ENCODE data around the gene CDH26.

The CDH26 gene

GRCh38 chr20:60062431-60063047 lies 104.3 kb downstream of the CDH26 start:
- H3K27me3 ChIP-seq (ENCODE audit: low read depth, low read length): peaks cover 13% of the 10 kb centered on the region
- H4K20me1 ChIP-seq (ENCODE audit: insufficient read depth, low read length): no peaks in the 10 kb centered on the region
- H3K9ac ChIP-seq (ENCODE audit: low read length): no peak overlapping the region
- H3K9me3 ChIP-seq (ENCODE audit: insufficient read depth, low read length): no peaks in the 10 kb centered on the region
- H3K4me1 ChIP-seq (ENCODE audit: low read length): no peaks in the 10 kb centered on the region
- H3K79me2 ChIP-seq (ENCODE audit: low read length): no peaks in the 10 kb centered on the region
- no peaks in the 10 kb centered on the region for H3K36me3 ChIP-seq (replicated peaks; ENCODE audit: low read depth, low read length)
- H3K4me3 ChIP-seq (ENCODE audit: low read length): no peak overlapping the region
- no peak overlapping the region for H3K4me2 ChIP-seq (ENCODE audit: low read length)
- no peak for TF ChIP-seq EZH2phosphoT487 (IDR thresholded peaks at IDR 0.05; ENCODE audit: low read depth)
- TF ChIP-seq CTCF (IDR thresholded peaks at IDR 0.05; ENCODE audit: low read depth, low read length): no peak
- H2AFZ ChIP-seq (ENCODE audit: low read depth, low read length): no peak overlapping the region
- H3K27ac ChIP-seq (ENCODE audit: low read length): no peak overlapping the region

GRCh38 chr20:60063048-60063451 lies 104.8 kb downstream of the CDH26 start:
- H3K9me3 ChIP-seq (ENCODE audit: insufficient read depth, low read length): no peaks in the 10 kb centered on the region
- H3K27ac ChIP-seq (ENCODE audit: low read length): no peak overlapping the region
- no peaks in the 10 kb centered on the region for H3K4me1 ChIP-seq (ENCODE audit: low read length)
- H2AFZ ChIP-seq (ENCODE audit: low read depth, low read length): no peak overlapping the region
- H4K20me1 ChIP-seq (ENCODE audit: insufficient read depth, low read length): no peaks in the 10 kb centered on the region
- no peak overlapping the region for H3K4me2 ChIP-seq (ENCODE audit: low read length)
- no peaks in the 10 kb centered on the region for H3K36me3 ChIP-seq (replicated peaks; ENCODE audit: low read depth, low read length)
- H3K79me2 ChIP-seq (ENCODE audit: low read length): no peaks in the 10 kb centered on the region
- H3K4me3 ChIP-seq (ENCODE audit: low read length): no peak overlapping the region
- TF ChIP-seq CTCF (IDR thresholded peaks at IDR 0.05; ENCODE audit: low read depth, low read length): no peak
- TF ChIP-seq EZH2phosphoT487 (IDR thresholded peaks at IDR 0.05; ENCODE audit: low read depth): no peak
- no peak overlapping the region for H3K9ac ChIP-seq (ENCODE audit: low read length)
- peaks cover 18% of the 10 kb centered on the region for H3K27me3 ChIP-seq (ENCODE audit: low read depth, low read length)

GRCh38 chr20:60063739-60064380 lies 105.6 kb downstream of the CDH26 start:
- no peak overlapping the region for H3K27ac ChIP-seq (ENCODE audit: low read length)
- no peak overlapping the region for H3K4me3 ChIP-seq (ENCODE audit: low read length)
- H3K79me2 ChIP-seq (ENCODE audit: low read length): no peaks in the 10 kb centered on the region
- TF ChIP-seq CTCF (IDR thresholded peaks at IDR 0.05; ENCODE audit: low read depth, low read length): no peak
- no peak for TF ChIP-seq EZH2phosphoT487 (IDR thresholded peaks at IDR 0.05; ENCODE audit: low read depth)
- peaks cover 21% of the 10 kb centered on the region for H3K27me3 ChIP-seq (ENCODE audit: low read depth, low read length)
- no peaks in the 10 kb centered on the region for H3K9me3 ChIP-seq (ENCODE audit: insufficient read depth, low read length)
- H4K20me1 ChIP-seq (ENCODE audit: insufficient read depth, low read length): no peaks in the 10 kb centered on the region
- no peaks in the 10 kb centered on the region for H3K36me3 ChIP-seq (replicated peaks; ENCODE audit: low read depth, low read length)
- no peak overlapping the region for H2AFZ ChIP-seq (ENCODE audit: low read depth, low read length)
- H3K9ac ChIP-seq (ENCODE audit: low read length): no peak overlapping the region
- H3K4me2 ChIP-seq (ENCODE audit: low read length): no peak overlapping the region
- H3K4me1 ChIP-seq (ENCODE audit: low read length): no peaks in the 10 kb centered on the region
